HFFc6 (cell line): ENCODE results near the gene ABCD3. TPM values are rescaled to one million over a fixed set of nuclear protein-coding genes. Genes with fewer than 3 reads are reported as not detected.
"Not testable (repeated sequence)": the region's sequence is repeated elsewhere in the genome, so short reads cannot be mapped to it uniquely, and the experiment has no call there.

ENCODE experiments used
- DNase-seq: peaks from one replicate; pipeline ENCODE4 v3.0.0-alpha.2; 2018
- H3K27ac Mint-ChIP-seq: 2 replicates; pipeline ENCODE4 v1.8.0; 2020; ENCODE audit warnings: mild to moderate bottlenecking, mixed read lengths
- H3K27me3 Mint-ChIP-seq: 2 replicates; pipeline ENCODE4 v1.8.0; 2021; ENCODE audit warnings: mild to moderate bottlenecking, moderate library complexity, mixed read lengths; ENCODE audit not compliant: insufficient read depth
- H3K36me3 Mint-ChIP-seq: 2 replicates; pipeline ENCODE4 v1.8.0; 2021; ENCODE audit warnings: low read depth, mixed read lengths
- H3K4me1 Mint-ChIP-seq: 2 replicates; pipeline ENCODE4 v1.8.0; 2020; ENCODE audit warnings: low read depth, mixed read lengths
- H3K4me3 Mint-ChIP-seq: 2 replicates; pipeline ENCODE4 v1.8.0; 2020; ENCODE audit warnings: mild to moderate bottlenecking, moderate library complexity, mixed read lengths
- H3K9me3 Mint-ChIP-seq: 2 replicates; pipeline ENCODE4 v1.8.0; 2020; ENCODE audit warnings: mild to moderate bottlenecking, mixed read lengths
- CTCF ChIP-seq: fragments of 200-600 bp; sonication (generic); IDR thresholded peaks from 2 replicates; pipeline ENCODE4 v1.5.0; 2021; ENCODE audit warnings: antibody characterized with exemption, mild to moderate bottlenecking
- total RNA-seq, 6 experiments: library from RNA; stranded (reverse); fragmentation: NEBNext Ultra II Directional; extraction: Animal tissue kit (Norgen Biotek cat#: 25700); gene quantifications; 2 replicates in 1 of 6; 3 replicates in 5 of 6; pipeline ENCODE4 v1.2.3, GENCODE V29; 2021

ABCD3 gene
- total RNA-seq, 6 experiments from 2014 or later = 43.2 to 49.0 (median 46.3) TPM

GRCh38 chr1:94560333-94560732 lies 142.1 kb downstream of the ABCD3 start:
- H3K4me3 Mint-ChIP-seq = no peak overlapping the region
- DNase-seq = peak; percentile 45
- peaks cover 37% of the 10 kb centered on the region for H3K4me1 Mint-ChIP-seq
- 0 out of 2 replicates have a peak, but pooled peaks cover 4% of the 10 kb centered on the region for H3K36me3 Mint-ChIP-seq
- peak; percentile 50 for TF ChIP-seq CTCF
- no peaks in the 10 kb centered on the region for H3K9me3 Mint-ChIP-seq
- peak overlapping the region; percentile 71 for H3K27ac Mint-ChIP-seq
- no peaks in the 10 kb centered on the region for H3K27me3 Mint-ChIP-seq

DNA sequence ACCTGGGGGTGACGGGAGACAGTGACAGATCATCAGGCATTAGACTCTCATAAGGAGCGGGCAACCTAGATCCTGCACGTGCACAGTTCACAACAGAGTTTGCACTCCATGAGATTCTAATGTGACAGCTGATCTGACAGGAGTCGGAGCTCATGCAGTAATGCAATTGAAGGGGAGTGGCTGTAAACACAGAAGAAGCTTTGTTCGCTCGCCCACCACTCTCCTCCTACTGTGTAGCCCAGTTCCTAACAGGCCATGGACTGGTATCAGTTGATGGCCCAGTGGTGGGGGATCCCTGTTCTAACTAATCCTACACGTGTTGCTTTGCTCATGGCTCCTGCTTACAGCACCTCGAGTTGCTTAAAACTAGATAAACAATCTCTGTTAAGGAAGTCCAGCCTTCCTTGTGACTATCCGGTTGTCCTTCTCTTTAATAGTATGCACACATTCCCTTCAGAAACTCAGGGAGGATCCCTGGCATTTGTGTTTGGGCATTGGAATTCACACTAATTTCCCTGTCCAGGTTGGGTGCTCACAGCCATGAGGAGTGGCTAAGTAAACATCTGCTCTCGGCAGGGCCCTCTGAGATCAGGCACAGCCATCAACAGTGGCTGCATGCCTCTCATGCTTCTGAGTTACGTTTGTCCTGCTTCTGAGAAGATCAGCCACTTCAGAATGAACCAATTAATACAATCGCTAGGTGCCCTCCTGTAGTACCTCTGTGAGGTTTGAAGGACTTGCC lies 144.5 kb downstream of the ABCD3 start:
- Mint-ChIP-seq H3K27ac (no peak overlapping the region), H3K27me3 (no peaks in the 10 kb centered on the region), H3K9me3 (peaks cover 3% of the 10 kb centered on the region; the same call in 1 of the 2 replicates), H3K36me3 (peaks cover 4% of the 10 kb centered on the region; the same call in 1 of the 2 replicates), H3K4me3 (no peak overlapping the region), H3K4me1 (peaks cover 37% of the 10 kb centered on the region)
- no peak for DNase-seq
- TF ChIP-seq CTCF = no peak

DNA sequence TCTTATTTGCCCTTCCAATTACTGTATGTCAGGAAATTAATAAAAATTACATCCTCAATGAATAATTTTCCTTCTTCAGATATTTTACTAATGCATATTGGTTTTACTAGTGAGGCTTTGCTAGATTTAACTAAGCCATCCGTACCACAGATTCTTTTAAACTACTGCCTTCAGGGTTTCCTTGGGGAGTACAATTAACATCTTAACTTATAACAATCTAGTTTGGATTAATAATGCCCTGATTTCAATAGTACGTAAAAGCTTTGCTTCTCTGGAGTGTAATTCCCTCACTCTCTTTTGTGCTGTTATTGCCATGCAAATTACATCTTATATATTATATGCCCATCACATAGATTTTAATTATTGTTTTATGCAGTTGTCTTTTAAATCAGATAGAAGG lies 147.7 kb downstream of the ABCD3 start:
- Mint-ChIP-seq H3K27me3 (no peaks in the 10 kb centered on the region), H3K36me3 (peaks cover 4% of the 10 kb centered on the region; the same call in 1 of the 2 replicates), H3K9me3 (peaks cover 9% of the 10 kb centered on the region; the same call in 1 of the 2 replicates), H3K27ac (no peak overlapping the region), H3K4me3 (no peak overlapping the region), H3K4me1 (peaks cover 22% of the 10 kb centered on the region)
- TF ChIP-seq CTCF = no peak
- no peak for DNase-seq

DNA sequence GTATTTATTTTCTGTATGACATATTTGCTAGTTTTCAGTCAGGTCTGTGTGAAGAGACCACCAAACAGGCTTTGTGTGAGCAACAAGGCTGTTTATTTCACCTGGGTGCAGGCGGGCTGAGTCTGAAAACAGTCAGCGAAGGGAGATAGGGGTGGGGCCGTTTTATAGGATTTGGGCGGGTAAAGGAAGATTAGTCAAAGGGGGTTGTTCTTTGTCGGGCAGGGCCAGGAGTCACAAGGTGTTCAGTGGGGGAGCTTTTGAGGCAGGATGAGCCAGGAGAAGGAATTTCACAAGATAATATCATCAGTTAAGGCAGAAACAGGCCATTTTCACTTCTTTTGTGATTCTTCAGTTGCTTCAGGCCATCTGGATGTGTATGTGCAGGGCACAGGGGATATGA lies 148.2 kb downstream of the ABCD3 start:
- H3K27me3 Mint-ChIP-seq, H3K27ac Mint-ChIP-seq, H3K4me3 Mint-ChIP-seq, H3K36me3 Mint-ChIP-seq, DNase-seq: not testable (repeated sequence)
- Mint-ChIP-seq H3K4me1 (peaks cover 17% of the 10 kb centered on the region), H3K9me3 (peaks cover 12% of the 10 kb centered on the region)

GRCh38 chr1:94567975-94568607 lies 149.9 kb downstream of the ABCD3 start:
- not testable (repeated sequence) for H3K27ac Mint-ChIP-seq, H3K4me3 Mint-ChIP-seq, H3K4me1 Mint-ChIP-seq, H3K27me3 Mint-ChIP-seq, DNase-seq
- Mint-ChIP-seq H3K36me3 (peaks cover 20% of the 10 kb centered on the region), H3K9me3 (peaks cover 27% of the 10 kb centered on the region)

Other genes with a start within 250 kb of the ABCD3 start
- gene ARHGAP29, start 180.8 kb upstream of the ABCD3 start, total RNA-seq = 10 to 100 TPM; 36.9 to 60.3 (median 52.9) TPM
- 100 to 1,000 TPM; 150 to 457 (median 176) TPM for gene F3, start 123.4 kb downstream of the ABCD3 start, total RNA-seq